Ramos (cell line): Measurements from ENCODE around the gene POLE.
"Not testable (repeated sequence)": the region's sequence is repeated elsewhere in the genome, so short reads cannot be mapped to it uniquely, and the experiment has no call there.

ENCODE experiments used
- in situ Hi-C: fragments of 300-500 bp; cut with MboI; formaldehyde crosslinking; loops from one replicate; pipeline ENCODE4 v1.14.3; 2022; ENCODE audit warnings: low sequenced_read_pairs; ENCODE audit not compliant: unreplicated experiment

The POLE gene

DNA sequence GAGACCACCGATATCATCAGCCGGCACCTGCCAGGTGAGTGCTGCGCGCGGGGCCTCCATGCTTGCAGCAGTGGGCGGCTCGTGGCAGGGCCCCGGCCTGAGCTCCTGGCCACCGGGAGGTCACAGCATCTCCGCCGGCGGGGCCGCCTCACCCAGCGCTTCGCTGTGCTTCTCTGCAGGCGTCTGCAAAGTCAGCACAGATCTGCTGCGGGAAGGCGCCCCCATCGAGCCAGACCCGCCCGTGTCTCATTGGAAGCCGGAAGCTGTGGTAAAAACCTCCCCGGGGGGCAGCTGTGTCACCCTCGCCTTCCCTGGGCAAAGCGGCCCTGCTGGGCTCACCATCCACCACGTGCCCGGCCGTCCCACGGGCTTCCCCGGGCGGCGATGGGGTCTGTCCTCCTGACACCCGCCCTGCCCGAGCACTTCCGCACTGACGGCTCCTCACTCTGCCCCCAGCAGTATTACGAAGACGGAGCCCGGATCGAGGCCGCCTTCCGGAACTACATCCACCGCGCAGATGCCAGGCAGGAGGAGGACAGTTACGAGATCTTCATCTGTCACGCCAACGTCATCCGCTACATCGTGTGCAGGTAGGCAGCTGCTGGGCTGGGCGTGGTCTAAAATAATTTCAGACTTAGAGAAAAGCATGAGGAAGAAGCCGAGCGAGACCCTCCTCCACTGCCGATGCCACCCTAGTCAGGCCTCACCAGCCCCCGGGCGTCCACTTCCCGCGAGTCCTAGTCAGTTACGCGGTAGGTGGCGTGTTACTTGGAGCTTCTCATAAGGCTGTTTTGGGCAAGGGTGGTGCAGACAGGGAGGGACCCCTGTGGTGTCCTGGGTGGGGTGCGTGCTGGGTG lies 30.6 kb upstream of the POLE start:
- in situ Hi-C loops, result no loop called here

DNA sequence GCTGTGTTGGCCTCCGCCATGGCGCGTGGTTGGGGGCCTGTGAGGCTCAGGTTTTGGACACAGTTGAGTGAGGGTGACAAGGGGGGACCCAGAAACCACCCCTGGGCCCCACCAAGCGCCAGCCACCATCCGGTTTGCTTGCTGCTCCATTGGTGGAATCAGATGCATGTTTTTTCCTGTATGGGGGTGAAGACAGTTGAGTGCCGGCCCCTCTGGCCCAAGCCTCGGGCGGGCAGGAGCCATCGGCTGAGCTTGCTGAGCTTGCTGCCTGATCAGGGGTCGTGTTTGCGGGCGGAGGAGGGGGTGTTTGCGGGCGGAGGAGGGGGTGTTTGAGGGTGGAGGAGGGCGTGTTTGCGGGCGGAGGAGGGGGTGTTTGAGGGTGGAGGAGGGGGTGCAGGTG lies 29.9 kb upstream of the POLE start:
- in situ Hi-C loops, result no loop called here

DNA sequence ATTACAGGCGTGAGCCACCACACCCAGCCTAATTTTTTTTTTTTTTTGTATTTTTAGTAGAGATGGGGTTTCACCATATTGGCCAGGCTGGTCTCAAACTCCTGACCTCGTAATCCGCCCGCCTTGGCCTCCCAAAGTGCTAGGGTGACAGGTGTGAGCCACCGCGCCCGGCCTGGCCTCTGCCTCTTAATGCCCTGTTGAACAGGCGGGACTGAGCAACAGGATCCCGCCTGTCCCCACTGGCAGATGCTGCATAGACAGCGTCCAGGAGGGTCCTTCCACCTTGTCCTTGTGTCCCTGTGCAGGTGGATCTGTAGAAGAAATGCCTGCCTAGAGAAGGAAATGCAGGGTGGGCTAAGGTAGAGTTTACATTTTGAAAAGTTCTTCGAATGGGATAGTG lies 29.2 kb upstream of the POLE start:
- in situ Hi-C loops, result no loop called here

DNA sequence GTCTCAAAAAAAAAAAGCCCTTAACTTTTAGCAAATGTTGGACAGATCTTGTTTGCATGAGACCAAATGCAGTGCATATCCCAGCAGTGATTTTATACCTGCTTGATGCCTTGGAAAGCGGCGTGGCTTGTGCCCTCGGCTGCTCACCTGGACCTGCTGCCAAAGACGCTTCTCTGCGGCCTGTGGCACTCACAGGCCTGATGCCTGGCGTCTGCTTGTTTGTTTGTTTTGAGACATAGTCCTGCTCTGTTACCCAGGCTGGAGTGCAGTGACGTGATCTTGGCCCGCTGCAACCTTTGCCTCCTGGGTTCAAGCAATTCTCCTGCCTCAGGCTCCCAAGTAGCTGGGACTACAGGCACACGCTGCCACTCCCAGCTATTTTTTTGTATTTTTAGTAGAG lies 28.7 kb upstream of the POLE start:
- in situ Hi-C loops, result no loop called here

DNA sequence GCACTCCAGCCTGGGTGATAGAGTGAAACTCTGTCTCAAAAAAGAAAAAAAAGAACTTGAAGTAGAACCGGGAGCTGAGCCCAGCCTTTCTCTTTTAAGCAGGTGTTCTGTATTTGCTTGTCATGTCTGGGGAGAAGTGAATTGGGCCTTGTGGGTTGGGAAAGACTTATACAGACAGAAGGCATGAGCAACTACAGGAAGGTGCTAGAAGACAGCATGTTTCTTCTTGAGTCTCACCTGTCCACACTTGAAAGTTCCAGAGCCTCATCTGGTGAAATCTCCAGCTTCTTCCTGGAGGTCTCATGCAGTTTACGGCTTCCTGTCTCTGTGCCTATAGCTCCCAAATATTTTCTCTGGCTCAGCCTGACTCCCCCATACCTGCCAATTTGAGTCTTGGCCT lies 26.0 kb upstream of the POLE start:
- in situ Hi-C loops, result no loop called here

DNA sequence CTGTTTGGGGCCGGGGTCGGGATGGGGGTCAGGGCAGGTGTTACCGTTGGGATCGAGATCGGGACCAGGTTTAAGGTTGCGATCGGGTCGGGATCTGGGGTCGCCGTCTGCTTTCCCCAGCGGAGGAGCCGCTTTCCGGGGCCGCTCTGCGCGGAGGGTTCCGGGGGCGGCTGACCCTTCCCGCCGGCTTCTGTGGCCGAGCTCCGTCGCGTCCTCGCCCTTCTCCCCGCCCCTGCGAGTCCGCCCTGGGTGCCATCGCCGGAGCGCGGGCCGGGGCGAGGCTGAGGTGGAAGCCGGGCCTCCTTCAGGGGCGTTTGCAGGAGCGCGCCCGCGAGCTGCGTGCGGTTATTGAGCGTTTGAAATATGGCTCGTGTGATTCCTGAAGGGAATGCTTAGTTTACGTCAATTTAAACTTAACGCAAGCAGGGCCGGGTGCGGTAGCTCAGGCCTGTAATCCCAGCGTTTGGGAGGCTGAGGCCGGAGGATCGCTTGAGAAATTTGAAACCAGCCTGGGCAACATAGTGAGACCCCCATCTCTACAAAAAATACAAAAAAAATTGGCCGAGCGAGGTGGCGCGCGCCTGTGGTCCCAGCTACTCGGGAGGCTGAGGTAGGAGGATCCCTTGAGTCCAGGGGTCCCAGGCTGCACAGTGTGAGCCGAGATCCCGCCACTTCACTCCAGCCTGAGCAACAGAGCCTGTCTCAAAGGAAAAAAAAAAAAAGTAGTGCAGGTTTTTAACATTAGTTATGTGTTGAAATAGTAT lies 24.1 kb upstream of the POLE start:
- in situ Hi-C loops, result no loop called here

DNA sequence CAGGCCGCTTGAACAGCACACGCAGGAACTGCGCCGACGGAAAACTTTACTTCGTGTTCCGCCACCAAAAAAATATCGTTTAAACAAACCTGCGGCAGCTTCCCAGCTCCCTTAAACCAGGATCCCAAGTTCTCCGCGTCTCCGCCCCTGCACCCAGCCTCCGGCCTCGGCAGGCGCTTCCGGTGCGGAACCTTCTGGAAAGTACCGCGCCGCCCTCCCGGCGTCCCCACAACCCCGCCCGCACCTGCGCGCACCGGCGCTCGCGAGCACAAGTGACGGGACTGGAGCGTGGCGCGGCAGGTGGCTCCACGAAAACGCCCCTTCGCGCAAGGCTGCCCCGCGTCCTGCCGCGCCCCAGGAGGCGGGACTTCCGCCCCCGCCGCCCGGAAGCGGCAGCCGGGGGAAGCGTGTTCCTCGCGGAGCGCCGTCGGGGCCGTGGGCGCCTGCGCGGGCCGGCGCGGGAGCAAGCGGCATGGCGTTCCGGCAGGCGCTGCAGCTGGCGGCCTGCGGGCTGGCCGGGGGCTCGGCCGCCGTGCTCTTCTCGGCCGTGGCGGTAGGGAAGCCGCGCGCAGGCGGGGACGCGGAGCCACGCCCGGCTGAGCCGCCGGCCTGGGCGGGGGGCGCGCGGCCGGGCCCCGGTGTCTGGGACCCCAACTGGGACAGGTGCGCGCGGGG lies 23.4 kb upstream of the POLE start, which contains the start of gene PGAM5:
TSS of gene PGAM5 (plus strand) at position 438 of the 675 bp plus-strand sequence. CDS start at position 473, 35 bp downstream.
- in situ Hi-C loops, result no loop called here

DNA sequence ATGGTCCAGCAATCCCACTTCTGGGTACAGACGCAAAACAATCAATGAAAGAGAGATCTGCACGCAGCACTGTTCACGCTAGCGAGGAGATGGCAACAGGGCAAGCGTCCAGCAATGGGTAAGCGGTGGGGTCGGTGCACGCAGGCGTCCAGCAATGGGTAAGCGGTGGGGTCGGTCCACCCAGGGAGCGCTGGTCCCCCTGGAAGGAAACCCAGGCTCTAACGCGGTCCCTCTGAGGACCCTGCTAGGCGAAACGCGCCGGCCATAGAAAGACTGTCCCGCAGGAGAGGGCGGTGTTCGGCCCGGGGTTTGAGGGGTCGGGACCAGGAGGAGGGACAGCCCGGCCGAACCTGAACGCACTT lies 22.9 kb upstream of the POLE start:
- in situ Hi-C loops, result no loop called here

DNA sequence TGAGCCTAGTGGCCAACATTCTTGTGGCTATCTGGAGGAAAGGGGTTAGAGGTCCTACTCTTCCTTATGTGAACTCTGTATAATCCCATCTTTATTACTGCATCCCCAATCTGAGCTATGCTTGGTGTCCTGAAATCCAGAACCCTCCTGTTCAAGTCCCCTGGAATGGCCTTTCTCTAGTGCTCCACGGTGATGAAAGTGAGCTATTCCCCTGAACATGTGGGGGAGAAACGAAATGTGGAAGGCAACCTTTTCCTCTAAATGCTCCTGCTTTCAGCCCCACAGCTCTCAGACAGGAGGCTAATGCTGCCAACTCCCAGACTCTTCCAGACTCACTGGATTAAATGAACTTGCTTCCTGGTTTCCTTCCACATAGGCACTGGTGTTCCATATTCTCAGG lies 21.0 kb upstream of the POLE start:
- in situ Hi-C loops, result no loop called here

DNA sequence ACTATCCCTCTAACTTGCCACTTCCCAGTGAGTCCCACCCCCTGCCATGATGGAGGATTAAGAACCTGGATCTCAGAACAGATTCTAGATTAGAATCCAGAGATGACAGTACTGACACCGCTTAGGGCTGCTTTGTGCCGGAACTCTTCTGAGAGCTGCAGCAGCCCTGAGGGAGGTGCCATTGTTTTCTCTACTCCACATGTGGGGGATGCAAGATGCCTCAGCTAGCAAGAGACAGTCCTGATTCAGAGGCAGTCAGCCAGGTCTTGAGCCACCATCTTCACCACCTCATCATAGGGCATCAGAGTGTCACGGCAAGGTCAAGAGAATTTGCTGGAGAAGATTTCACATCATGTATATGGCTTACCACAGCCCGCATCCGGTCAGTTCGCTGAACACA lies 20.1 kb upstream of the POLE start:
- in situ Hi-C loops, result no loop called here

DNA sequence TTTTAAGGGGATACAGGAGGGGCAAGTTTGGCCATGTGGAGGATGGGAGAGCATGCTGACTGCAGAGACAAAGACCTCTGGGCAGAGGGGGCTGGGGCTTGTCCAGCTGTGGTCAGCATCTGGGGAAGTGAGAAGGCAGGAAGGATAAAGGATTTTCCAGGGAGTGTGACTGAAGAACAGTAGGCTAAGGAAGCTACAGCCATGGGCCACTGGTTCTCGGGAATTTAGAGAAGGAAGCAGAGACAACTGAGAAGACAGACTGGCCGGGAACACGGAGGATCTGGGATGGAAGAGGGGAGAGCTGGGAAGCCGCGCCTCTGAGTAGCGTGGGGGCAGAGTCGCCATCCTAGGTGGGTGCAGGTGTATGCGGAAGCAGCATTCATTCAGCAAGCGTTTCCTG lies 16.5 kb upstream of the POLE start:
- in situ Hi-C loops, result no loop called here

DNA sequence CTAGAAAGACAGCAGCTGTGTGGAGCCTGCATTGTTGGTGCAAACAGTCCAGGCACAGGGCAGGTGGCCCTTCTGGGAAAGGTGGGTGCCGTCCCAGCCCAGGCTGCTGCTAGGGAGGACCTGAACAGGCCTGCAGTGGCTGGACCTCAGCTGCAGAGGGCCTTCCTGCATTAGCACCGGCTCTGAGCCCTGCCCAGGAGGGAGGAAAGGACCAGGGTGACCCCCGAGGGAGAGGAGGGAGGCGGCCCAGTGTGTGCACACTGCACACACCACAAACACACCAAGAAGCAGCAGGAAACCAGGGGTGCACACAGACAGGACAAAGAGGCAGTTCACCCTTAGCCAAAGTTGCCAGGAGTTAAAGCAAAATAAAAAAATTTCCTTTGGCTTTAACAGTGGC lies 15.5 kb upstream of the POLE start:
- in situ Hi-C loops, result no loop called here

DNA sequence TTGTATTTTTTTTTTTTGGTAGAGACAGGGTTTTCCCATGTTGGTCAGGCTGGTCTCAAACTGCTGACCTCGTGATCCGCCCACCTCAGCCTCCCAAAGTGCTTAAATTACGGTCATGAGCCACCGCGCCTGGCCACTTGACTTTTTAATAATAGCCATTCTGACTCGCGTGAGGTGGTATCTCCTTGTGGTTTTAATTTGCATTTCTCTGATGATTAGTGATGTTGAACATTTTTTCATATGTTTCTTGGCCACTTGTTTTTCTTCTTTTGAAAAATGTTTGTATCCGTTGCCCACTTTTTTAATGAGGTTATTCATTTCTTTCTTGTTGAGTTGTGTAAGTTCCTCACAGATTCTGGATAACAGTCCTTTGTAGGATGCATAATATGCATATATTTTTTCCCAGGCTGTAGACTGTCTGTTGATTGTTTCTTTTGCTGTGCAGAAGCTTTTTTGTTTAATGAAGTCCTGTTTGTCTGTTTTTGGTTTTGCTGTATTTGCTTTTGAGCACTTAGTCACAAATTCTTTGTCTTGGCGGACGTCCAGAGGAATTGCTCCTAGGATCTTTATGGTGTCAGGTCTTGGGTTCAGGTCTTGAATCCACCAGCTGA lies 13.2 kb upstream of the POLE start:
- in situ Hi-C loops, result no loop called here

DNA sequence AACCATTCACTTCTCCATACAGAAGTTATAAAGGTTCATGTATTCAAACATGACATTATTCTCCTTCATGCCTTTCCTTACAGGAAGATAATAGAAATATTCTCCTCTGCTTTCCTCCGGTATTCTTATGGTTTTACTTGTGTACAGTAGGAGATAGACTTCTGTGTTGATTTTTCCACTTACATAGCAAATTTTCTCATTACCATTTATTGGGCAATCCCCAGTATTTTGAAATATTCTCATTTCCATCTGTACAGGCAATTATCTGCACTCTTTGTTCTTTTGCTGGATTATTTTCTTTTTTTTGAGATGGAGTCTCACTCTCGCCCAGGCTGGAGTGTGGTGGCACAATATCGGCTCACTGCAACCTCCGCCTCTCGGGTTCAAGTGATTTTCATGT lies 11.2 kb upstream of the POLE start:
- in situ Hi-C loops, result no loop called here

DNA sequence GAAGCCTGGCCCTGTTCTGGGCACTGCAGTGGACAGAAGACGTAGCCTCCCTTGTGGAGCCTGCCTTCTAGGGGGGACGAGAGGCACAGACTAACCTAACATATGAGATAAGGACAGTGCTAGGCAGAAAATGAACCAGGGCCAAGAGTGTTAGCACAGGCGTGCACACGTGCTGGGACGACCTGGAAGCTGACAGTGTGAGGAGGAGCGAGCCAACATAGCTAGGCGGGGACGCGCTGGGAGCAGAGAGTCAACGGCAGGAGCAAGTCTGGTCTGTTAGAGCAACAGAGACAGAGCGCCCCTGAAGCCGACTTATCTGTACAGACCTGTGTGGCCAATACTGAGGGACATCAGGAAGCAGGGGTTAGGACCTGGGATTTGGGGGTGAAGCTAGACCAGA lies 8.3 kb upstream of the POLE start:
- in situ Hi-C loops, result no loop called here

DNA sequence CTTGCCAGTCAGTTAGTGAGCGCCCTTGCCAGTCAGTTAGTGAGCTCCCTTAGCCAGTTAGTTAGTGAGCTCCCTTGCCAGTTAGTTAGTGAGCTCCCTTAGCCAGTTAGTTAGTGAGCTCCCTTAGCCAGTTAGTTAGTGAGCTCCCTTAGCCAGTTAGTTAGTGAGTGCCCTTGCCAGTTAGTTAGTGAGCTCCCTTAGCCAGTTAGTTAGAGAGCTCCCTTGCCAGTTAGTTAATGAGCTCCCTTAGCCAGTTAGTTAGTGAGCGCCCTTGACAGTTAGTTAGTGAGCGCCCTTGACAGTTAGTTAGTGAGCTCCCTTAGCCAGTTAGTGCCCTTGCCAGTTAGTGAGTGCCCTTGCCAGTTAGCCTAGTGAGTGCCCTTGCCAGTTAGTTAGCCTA lies 7.7 kb upstream of the POLE start:
- in situ Hi-C loops, result not testable (repeated sequence)

DNA sequence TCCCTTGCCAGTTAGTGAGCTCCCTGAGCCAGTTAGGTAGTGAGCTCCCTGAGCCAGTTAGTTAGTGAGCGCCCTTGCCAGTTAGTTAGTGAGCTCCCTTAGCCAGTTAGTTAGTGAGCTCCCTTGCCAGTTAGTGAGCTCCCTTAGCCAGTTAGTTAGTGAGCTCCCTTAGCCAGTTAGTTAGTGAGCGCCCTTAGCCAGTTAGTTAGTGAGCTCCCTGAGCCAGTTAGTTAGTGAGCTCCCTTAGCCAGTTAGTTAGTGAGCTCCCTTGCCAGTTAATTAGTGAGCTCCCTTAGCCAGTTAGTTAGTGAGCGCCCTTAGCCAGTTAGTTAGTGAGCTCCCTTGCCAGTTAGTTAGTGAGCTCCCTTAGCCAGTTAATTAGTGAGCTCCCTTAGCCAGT lies 4.9 kb upstream of the POLE start:
- in situ Hi-C loops, result not testable (repeated sequence)

DNA sequence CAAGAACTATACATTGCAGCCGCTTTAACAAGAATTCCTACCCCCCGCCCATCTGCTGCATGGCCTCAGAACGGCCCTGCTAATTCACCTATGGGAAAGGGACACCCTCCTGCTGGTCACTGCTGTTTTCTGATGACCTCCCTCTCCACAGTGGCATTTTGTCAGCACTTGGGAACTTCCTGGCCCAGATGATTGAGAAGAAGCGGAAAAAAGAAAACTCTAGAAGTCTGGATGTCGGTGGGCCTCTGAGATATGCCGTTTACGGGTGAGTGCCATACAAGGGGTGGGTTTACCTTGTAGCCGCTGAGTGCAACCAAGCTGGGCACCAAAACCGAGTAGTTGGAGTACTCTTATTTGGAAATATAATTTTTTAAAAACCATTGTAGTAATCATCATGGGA lies 3.0 kb upstream of the POLE start:
- in situ Hi-C loops, result no loop called here

DNA sequence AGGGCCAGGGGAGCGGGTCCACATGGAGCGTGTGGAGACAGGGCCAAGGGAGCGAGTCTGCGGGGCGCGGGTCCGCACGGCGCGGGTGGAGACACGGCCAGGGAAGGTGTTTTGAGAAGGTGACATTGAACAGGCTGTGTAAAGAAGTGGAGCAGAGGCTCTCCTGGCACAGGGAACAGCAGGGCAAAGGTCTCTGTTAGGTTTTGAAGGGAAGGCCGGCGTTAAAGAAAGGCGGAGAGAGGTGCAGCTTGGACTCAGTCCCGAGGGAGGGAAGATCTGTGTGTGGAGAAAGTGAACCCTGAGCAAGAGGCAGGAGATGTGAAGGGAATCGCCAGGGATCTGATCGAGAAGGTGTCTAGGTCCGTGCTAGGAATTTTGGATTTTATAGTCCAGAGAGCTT lies 2.1 kb upstream of the POLE start:
- in situ Hi-C loops, result no loop called here

DNA sequence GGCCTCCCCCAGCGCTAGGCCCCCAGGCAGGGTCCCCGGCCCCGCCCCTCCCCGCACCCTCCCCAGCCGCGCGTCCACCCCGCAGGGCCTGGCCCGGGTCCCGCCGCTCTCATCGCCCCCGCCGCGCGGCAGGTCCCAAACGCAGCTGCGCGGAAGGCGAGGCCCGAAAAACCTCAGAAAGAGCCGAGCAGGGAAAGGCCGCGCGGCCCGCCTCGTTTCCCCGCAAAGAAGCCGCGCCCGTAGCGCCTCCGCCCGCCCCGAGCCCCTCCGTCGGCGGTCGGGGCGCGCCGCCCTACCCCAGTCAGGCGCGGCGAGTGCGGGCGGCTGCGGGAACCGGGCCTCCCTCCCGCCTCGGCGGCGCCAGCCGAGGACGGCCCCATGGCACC lies 324 bp downstream of the POLE start:
- in situ Hi-C loops, result no loop called here

DNA sequence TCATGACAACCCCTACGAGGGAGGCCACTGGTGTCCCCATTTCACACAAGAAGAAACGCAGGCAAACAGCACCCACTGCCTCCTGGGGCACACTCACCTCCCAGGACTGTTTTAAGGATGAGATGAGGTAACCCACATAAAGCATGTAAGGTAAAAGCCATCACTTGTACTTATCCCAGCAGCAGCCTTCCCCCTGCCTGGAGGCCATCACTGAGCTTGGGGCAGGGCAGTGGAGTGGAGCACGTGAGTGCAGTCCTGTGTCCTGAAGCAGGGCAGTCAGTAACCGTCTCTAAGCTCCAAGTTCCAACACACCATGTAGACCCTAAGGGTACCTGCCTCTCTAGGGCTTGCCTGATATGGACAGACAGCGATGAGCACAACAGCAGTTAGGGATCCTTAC lies 1.7 kb downstream of the POLE start:
- in situ Hi-C loops, result no loop called here
